Epithelial cell of prostate (primary cell): ENCODE measurements around the gene RANBP10.
A peak's percentile ranks its signal among the peaks of the same experiment; 100 is the strongest.
"Not testable (repeated sequence)": the region's sequence is repeated elsewhere in the genome, so short reads cannot be mapped to it uniquely, and the experiment has no call there.

Source experiments
- DNase-seq: peaks from one replicate; pipeline ENCODE4 v3.0.0-alpha.2; 2011; ENCODE audit warnings: low read depth, low spot score
- H3K27ac ChIP-seq: fragments of 450-650 bp; 2 replicates; pipeline ENCODE4 v1.5.1; 2017; ENCODE audit warnings: mild to moderate bottlenecking

The RANBP10 gene

DNA sequence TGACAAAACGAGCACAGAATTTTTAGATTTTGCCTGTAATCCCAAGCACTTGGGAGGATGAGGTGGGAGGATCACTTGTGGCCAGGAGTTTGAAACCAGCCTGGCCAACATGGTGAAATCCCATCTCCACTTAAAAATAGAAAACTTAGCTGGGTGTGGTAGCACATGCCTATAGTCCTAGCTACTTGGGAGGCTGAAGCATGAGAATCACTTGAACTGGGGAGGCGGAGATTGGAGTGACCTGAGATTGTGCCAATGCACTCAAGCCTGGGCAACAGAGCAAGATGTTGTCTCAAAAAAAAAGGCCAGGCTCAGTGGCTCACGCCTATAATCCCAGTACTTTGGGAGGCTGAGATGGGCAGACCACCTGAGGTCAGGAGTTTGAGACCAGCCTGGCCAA, 55.0 kb downstream of the RANBP10 start:
- not testable (repeated sequence) for DNase-seq

DNA sequence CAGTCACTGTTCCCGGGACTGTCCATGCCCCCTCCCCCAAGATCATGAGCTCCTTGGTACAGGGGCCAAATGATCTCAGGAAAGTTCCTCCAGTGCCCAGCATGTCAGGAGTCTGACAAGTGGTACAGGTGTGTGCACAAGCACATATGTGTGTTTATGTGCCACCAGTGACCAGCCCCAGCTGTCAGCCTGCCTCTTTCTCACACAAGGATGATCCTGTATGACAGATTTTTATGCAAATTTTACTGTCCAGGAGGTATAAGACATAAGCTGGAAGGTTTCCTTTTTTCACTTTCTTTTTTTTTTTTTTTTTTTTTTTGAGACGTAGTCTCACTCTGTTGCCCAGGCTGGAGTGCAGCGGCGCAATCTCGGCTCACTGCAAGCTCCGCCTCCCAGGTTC, 55.9 kb downstream of the RANBP10 start:
- no peak overlapping the region for H3K27ac ChIP-seq
- no peak for DNase-seq

More for the DNA sequence above, 55.0 kb downstream of the RANBP10 start:
- H3K27ac ChIP-seq, result not testable (repeated sequence)

DNA sequence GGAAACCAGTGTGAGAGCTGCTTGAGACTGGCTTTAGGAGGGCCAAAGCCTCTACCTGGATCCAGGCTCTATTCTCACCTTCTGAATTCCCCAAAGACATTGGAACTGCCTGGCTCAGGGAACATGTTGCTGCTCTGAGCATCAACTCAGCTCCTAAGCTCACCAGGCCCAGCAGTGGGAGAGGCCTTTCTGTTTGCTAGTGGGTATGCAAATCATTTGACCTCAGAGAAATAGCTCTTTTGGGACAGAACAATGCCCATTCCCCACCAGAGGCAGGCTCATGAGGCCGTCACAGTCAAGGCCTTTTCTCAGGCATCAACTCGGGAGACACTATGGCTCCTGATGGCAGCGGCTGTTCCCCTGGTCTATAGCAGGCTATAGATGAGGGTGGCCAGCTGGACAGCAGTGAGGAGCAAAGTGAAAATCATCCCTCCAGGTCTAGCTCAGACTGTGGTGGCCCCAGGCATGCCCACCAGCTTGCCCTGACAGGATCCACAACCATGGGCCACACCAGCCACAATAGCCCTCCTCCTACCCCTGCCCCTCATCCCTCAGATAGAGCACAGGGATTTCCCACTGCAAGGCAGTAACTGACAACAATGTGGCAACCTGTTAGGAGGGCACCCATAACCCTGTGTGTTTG, 56.8 kb downstream of the RANBP10 start:
- H3K27ac ChIP-seq, result peak overlapping the region; percentile 28
- DNase-seq, result no peak

DNA sequence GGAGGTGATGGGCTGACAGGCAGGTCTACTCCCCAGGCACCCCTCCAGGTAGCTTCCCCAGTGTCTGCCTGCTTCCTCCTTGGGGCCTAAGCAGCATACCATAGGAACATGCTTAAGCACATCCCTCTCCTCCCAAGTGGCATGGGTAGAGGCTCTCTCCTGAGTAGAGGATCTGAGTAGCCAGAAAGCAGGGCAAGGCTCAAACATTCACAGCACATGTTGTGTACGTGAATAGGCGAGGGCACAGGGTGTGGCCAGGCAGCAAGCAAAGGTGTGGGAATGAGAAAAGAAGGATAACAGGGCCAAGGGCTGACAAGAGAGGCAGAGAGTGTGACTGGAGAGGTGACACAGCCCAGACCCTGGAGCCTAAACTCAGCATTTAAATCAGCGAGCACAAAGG, 57.5 kb downstream of the RANBP10 start:
- no peak for DNase-seq

DNA sequence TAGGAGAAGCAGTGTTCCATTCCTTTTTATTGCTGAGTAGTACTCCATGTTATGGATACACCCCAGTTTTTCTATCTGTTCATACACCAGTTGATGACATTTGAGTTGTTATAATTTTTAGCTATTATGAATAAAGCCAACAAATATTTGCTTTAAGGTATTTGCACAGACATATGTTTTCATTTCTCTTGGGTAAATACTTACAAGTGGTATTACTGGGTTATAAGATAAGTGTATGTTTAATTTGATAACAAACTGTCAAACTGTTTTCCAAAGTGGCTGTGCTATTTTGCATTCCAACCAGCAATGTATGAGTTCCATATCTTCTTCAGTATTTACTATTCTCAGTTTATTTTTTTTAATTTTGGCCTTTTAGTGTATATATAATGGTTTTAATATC, 59.5 kb downstream of the RANBP10 start:
- H3K27ac ChIP-seq, result no peak overlapping the region
- no peak for DNase-seq

More for the DNA sequence above, 57.5 kb downstream of the RANBP10 start:
- peak overlapping the region; percentile 28 for H3K27ac ChIP-seq

DNA sequence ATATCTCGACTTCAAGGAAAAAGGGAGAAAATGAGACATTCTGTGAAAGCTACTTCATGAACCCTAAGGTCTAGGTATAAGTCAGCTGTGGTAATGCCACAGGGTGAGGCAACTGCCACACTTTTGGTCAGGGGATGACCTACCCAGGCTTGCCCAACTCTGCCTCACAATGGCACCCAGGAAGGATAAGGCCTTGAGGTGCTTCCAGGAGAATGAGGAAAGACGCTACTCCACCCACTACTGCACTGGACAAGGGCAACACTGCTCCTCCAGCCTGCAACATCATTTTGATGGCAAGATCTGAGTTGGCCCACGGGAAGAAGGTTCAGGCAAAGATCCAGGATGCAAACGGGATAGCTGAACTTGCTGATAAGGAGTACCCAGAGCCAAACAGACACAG, 65.2 kb downstream of the RANBP10 start:
- no peak overlapping the region for H3K27ac ChIP-seq
- DNase-seq, result no peak

DNA sequence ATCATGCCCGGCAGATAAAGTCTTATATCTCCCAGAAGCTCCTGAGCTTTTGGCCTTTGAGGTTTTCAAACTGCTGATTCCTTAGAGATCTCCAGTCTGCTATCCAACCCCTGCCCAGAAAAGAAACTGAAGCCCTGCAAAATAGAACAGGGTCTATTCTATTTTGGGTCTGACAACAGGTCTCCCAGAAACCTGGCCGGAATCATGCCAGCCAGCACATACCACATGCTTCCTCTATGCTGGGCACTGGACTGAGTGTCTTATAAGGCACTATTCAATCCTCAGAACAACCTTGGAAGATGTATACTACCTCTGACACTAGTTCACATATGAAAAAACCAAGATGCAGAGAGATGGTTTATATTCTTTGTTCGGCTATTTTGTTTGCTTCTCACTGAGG, 66.0 kb downstream of the RANBP10 start:
- no peak overlapping the region for H3K27ac ChIP-seq
- no peak for DNase-seq

DNA sequence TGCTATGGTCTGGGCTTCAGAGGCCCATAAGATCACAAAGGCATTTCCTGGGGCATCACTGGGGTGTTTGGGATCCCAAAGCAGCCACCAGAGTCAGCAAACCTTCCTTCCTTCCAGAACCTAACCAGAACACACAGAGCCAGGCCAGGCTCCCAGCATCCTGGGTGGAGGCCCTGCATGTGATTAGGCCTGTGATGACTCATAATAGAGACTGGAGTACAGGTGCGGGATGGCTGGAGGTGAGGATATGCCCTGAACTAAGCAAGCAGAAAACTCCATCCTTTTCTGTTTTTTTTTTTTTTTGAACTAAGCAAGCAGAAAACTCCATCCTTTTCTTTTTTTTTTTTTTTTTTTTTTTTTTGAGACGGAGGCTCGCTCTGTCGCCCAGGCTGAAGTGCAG, 69.5 kb downstream of the RANBP10 start:
- DNase-seq, result no peak

DNA sequence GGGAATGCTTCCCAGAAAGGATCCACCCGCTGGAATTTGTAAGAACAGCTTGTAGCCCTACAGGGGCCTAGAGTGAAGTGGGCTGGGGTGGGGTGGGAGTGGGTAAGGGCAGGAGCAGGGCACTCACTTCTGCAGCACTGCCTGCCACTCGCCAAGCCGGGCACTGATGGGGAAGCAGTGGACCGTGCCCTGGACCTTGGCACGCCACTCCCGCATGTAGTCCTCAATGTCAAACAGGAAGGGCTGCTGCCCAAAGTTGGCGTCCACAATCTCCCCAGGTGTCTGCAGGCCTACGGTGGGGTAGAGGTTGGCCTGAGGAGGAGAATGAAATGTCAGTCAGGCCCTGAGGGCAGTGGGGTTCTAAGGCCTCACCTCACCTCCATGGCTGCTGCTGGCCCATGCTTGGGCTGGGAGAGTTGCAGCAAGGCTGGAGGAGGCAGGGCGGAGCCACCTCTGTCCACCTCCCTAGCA, 71.6 kb downstream of the RANBP10 start:
- no peak overlapping the region for H3K27ac ChIP-seq
- no peak for DNase-seq

More for the DNA sequence above, 69.5 kb downstream of the RANBP10 start:
- no peak overlapping the region for H3K27ac ChIP-seq

DNA sequence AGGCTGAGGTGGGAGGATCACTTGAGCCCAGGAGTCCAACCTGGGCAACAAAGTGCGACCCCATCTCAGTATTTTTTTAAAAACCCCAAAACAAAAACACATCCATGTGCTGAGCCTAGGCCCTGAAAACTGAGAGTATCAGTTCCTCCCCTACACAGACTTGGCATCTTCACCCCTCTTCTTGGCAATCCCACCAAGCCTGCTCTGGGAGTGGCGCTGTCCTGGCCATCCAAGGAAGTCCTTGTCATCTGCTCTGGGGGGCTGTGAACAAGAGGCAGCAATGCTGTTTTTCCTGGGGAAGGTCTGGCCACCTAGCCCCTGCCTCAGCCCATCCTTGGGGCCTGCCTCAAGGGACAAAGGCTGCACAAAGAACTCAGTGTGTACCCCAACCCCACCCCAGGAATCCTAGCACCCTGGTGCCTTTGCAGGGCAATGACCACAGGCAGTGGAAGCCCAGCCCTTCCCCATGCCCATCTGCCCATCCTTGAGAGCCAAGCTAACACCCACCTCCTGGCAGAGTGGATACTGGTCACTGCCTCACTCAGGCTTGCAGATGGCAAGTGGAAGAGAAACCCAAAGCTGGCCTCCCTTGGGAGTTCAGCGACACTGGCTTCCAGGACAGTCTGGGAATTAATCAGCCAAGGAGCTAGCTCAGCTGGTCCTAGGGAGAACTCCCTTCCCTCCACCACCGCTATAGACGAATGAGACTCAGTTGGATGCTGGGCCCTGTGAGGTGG, 72.5 kb downstream of the RANBP10 start:
- DNase-seq, result no peak
- H3K27ac ChIP-seq, result no peak overlapping the region

DNA sequence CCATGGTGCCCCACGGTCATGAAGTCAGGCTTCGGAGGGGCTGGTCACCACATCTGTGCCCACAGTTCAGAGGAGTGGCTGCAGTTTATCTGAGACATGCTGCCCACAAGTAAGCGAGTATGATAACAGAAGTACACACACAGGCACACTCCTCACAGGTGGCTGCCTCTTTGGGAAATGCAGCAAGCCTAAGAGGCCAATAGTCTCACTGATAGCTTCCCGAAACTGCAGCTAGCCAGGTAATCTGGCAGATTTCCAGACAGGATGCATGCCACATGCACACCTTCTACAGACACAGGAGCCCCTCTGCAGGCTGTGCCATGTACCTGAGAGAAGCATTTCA, 74.6 kb downstream of the RANBP10 start:
- H3K27ac ChIP-seq, result no peak overlapping the region
- no peak for DNase-seq

DNA sequence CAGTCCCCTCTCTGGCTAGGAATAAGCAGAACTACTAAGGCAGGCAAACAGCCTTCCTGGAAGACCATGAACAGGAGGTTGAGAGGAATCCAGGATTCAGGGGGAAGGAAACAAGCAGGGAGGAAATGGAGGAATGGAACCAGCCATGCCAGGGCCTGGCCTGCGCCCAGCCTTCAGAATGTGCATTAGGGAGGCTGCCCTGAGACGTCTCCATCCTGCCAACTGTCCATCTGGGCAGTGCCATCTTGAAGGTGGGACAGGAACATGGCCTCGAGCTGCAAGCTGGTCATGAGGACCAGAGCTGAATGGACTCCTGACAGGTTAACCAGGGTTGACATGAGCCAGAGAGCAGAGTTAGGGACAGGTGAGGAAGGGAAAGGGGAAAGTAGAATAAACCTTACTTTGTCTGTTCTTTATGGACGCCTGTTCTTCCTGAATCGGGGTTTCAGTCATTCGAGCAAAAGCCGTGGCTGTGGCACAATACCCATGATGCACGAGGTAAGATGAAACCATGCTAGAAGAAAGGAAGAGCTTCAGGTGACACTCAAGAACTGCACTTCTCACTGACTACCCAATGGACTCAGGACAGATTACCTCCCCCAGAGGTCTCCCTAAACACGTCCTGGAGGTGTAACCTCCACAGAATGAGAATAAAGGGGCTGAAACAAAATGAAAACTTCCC, 75.1 kb downstream of the RANBP10 start:
- H3K27ac ChIP-seq, result no peak overlapping the region
- no peak for DNase-seq

DNA sequence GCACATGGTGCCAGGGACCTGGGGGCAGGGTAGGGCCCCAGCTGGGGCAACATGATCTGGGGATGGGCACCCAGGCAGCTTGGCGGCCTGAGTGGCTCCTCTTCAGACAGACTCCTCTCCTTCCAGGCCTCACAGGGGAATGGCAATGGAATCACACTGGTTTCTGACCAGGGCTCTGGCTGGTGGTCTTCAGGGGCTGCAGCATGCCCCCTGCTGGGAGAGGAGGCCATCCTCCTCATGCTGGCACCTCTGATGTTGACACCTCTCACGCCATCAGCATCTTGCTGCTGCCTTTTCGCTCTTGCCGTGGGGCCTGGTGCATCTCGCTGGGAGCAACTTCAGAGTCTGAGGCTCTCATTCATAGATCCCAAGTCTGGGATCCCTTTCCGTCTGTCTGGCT, 76.0 kb downstream of the RANBP10 start:
- no peak for DNase-seq
- no peak overlapping the region for H3K27ac ChIP-seq

DNA sequence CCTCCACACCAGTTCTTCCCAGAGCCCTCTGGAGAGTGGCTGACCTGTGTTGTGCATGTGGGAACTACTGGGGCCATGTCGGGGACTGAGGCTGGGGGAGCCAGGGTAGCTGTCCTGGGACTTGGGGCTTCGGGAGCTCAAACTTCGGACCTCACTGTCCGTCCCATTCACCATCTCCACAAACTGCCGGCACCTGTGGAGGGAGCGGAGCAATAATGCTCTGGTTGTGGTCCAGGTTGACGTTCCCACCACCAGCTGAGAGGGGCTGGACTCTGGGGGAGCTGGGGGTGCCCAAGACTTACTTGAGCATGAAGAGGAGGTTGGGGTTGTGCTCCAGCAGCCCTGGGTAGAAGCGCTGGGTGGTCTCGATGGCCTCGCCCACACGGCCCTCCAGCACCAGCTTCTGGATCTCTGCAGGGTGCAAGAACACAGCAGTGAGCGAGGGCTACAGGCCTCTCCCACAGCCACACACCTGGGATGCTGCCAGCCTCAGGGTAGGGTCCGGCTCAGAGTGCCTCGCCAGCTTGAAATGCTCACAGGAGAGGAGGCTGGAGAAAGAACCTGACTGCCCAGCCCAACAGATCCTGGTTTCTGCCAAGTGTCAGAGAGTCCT, 76.6 kb downstream of the RANBP10 start:
- no peak for DNase-seq
- no peak overlapping the region for H3K27ac ChIP-seq

DNA sequence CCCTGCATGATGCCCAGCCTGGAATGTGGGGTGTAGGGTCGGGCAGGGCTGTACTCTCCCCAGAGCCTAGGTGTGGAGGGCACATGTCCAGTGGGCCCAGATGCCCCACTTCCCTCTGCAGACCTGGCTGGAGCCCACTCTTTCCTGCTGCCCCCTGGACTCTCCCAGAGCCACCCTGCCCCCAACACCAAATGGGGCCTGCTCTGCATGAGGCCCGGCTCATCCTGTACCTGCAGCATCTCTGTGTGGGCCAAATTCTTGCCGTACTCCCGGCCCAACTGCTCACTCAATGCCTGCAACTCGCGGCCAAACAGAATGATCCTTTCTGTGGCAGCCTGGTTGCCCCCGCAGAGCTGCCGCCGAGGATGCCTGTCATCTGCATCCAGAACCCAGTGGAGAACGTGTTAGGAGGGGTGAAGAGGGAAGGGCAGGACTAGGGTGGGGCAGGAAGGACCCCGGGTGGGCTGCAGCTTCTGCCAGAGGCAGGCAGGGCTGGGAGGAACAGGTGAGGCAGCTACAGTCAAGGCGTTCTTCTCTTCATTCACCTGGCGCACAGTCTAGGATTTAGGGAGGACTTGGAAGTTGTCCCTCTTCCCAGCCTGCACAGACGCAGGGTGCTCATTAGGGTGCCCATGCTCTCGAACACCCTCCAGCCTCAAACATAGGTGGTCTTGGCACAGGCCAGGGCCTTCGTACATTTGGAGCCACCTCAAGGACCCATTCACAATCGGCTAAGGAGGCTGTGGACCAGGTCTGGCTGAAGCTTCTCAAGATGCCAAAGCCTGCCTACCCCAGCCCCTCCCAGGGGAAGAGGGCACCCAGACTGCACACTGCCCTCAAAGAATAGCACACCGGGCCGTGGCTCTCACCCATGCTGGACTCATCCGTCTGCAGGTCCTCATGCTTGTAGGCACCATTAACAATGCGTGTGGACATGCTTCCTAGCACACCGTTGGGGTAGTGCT, 78.6 kb downstream of the RANBP10 start:
- DNase-seq, result no peak
- H3K27ac ChIP-seq, result no peak overlapping the region

DNA sequence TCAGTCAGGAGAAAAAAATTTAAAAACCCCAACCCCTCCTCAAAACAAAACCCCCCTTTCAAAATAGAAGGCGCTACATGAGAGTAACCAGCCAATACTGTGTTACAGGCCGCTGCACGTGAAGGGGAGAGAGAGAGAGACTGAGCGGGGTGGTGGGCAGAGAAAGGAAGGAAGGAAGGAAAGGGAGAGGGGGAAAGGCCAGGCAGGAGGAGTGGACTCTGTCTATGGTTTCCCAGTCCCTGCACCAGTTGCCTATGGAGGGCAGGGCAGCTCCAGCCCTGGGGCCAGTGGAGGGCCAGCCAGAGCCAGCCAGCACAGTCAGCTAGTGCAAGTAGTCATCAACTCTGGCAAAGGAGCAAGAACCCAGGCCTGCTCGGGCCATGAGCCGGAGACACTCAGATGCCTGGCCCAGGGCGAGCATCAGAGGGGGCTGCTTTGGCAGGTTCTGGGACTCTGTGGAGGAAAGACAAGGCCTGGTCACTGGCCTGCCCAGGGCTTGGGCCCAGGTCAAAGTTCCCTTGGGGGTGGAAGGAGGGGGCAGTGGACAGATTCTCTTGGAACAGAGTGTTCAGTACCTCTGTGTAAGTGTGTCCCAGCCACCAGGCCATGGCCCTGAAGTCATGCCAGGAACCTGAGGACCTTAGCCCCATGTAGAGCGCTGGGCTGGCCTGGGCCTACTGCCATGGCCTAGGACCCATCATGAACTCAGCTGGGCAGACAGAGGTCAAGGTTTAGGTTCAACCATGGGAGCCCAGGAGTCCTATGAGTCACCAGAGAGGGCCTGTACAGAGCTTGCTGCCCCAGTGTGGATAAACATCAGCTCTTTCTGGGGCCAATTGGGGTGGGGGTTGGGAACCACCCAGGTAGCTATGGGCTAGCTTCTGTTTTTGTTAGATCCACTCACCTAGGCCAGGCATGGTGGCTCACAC, 80.0 kb downstream of the RANBP10 start:
- H3K27ac ChIP-seq, result no peak overlapping the region
- DNase-seq, result no peak

DNA sequence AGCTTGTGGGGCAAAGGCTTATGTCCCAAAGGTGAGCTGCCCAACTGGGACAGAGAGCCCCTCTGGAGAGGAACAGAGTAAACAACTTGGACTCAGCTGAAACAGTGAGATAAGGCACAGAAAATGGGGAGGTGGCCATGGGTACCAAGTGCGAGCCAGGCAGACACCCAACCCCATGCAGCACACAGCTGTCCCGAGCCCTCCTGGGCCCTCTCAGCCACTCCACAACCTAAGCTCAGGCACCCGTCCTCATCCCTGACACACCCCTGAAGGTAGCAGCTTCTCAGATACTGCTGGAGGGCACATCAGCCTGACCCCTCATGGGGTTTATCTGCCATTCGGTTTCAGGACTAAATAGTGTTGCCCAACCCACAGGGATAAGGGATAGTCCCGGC, 82.5 kb downstream of the RANBP10 start:
- DNase-seq, result no peak
- peak overlapping the region; percentile 39 for H3K27ac ChIP-seq

DNA sequence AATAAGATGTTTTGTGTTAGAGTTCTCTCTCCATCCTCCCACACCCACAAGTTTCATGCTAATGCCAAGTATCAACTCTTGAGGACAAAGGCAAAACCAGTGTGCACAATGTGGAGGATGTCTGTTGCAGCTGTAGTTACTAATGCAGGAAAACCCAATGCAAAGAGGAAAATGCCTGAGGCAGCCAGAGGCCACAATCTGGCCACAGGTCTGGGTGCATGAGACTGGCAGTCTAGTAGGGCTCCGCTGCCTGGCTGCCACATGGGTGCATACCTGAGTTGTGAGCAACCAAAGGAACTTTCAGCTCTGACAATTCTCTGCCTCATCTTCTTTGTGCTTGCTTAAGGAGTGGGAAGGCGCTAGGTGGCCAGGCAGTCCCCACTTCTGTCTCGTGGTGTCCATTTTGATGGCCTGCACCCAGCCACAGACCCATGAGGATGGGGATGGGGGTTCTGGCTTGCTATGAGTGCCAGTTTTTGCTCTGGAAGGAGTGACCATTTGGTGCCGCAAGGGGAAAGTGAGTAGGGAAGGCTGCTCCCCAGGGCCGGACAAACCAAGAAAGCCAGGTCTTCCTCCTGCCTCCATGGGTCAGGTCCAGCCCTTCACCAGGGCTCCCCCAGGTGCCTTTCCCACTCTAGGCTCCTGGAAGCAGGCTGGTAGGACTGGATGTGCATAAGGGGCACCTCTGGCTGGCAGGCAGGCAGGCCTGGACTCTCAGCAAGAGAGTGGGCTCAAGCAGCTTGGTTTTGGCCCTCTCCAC, 83.0 kb downstream of the RANBP10 start:
- peak; percentile 52 for DNase-seq
- peak overlapping the region; percentile 39 for H3K27ac ChIP-seq
